A172 (cell line): ENCODE data around the gene GLG1. TPM values are rescaled to one million over a fixed set of nuclear protein-coding genes. Genes with fewer than 3 reads are reported as not detected.
"Not testable (repeated sequence)": the region's sequence is repeated elsewhere in the genome, so short reads cannot be mapped to it uniquely, and the experiment has no call there.

Experiments used
- DNase-seq: peaks from one replicate; pipeline ENCODE4 v3.0.0-alpha.2; 2015; ENCODE audit warnings: low spot score
- total RNA-seq: library from RNA; depleted of rRNA; stranded (reverse); fragments of >200 nt; shearing (Covaris generic); gene quantifications from 2 replicates; pipeline ENCODE4 v1.2.3, GENCODE V29; 2014

The GLG1 gene
- total RNA-seq, 1 experiment from 2014 or later, result 88.7 TPM

DNA sequence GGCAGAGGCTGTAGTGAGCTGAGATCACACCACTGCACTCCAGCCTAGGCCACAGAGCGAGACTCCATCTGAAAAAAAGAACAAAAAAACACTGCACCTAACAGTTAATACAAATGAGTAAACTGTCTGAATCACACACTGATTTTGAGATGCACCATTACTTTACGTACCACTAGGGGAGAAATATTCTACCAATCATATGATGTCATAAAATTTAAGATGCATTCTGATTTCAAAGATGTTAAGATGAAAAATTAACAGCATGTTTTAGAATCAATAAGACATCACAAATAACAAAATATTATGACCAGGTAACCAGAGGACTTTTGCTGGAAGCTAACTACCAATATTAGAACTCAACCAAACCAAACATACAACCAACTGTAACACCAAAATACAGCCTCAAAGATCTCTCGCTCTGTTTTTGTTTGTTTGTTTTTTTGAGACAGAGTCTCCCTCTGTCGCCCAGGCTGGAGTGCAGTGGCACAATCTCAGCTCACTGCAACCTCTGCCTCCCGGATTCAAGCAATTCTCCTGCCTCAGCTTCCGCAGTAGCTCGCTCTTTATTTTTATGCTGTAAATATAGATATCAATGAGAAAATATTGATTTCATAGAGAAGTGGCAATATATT, 31.6 kb downstream of the GLG1 start:
- DNase-seq, result no peak

DNA sequence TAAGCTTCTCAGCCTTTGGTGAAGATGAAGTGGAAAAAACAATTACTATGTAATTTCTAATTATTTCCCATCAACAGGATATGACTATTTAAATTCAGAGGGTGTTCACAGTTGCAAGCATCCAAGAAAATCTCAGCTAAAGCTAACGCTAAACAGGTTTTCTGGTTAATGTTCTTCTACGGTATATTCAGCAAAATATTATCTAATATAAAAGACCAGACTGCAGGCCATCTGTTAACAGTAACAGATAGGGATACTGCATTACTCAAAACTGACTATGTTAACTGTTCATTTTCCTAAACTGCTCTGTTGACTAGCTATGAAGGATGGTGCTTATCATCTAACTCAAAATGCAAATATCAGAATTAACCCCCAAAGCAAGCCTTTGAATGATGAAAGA, 32.8 kb downstream of the GLG1 start:
- DNase-seq, result no peak

- no peak for DNase-seq
Observed at GRCh38 chr16:74573622-74574021, 33.3 kb downstream of the GLG1 start.

GRCh38 chr16:74570412-74571301, 36.3 kb downstream of the GLG1 start:
- DNase-seq, result no peak

- no peak for DNase-seq
Observed at GRCh38 chr16:74568961-74569631, 37.8 kb downstream of the GLG1 start.

- no peak for DNase-seq
Observed at GRCh38 chr16:74567901-74568300, 39.0 kb downstream of the GLG1 start.

GRCh38 chr16:74565378-74565777, 41.5 kb downstream of the GLG1 start:
- no peak for DNase-seq

- no peak for DNase-seq
Observed at GRCh38 chr16:74564451-74564984, 42.4 kb downstream of the GLG1 start.

GRCh38 chr16:74563828-74564263, 43.1 kb downstream of the GLG1 start:
- peak; percentile 71 for DNase-seq

GRCh38 chr16:74562117-74562516, 44.8 kb downstream of the GLG1 start:
- no peak for DNase-seq

DNA sequence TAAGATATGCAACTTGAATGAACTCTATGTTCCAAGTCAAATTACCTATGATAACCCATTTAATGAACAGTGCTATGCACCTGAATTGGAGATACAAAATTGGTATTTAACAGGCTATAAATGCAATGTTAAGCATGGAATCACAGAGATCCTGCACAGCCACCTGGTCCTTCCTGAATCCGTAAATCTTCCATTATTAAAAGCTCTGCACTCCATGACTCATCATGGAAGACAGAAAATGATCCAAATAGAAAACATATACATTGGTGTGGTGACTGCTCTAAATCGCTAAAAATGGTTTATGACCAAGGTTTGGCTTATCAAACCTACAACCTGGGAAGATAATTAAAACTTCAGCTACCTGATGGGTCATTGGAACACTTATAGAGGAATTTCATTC, 45.3 kb downstream of the GLG1 start:
- peak; percentile 26 for DNase-seq

DNA sequence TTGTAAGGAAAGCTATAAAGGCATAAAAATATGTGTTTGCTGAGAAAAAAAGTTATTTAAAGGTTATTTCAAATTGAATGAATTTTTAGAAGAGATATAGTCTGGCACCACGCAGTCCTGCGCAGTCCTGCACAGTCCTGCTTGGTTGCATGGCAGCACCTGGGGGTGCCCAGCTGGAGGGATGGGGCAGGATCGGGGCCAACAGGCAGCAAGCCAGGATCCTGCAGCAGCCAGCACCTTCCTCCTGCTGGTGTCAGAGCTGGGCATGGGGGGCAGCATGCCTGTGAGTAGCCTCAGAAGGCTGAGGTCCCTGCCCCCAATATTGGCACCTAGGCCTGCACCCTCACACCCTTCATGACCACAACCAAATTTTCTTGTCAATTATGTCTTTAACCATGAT, 46.0 kb downstream of the GLG1 start:
- no peak for DNase-seq

- peak; percentile 16 for DNase-seq
Observed at GRCh38 chr16:74558873-74559272, 48.0 kb downstream of the GLG1 start.

GRCh38 chr16:74557275-74557674, 49.6 kb downstream of the GLG1 start:
- no peak for DNase-seq

GRCh38 chr16:74556375-74556922, 50.5 kb downstream of the GLG1 start:
- DNase-seq, result peak; percentile 43

GRCh38 chr16:74552357-74552756, 54.6 kb downstream of the GLG1 start:
- DNase-seq, result not testable (repeated sequence)

DNA sequence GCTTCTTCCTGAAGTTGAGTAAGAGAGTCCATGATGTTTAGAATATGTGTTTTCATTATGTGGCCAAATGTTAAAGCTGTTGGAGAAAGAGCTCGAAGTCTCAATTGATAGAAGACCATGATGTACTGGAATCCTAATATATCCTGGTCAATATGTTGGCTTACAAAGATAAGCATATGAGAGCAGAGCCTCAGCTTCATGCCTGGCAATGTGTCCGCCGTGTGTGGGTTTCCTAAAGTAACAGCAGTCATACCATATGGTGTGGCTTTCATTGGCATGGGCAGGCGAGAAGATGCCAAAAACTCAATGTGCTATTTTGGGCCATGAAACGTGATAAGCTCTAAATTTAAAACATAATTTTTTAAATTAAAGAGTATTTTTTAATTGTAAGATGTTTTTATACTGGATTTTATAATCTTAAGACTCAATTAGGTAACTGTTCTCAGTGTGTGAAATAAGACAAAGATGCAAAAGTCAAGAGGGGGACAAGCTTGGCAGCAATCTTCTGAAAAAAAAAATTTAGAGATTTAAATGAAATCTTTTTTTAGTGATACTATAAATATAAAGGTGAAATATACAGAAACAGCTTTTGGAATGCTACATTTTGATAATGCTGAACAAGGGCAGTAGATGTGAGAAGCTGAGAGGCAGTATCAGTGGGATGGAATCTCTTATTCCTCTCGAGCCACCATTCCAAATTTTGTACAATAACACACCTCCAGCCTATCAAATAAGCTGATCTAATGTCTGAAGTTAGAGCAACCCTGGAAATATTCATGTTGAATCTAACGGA, 56.5 kb downstream of the GLG1 start:
- DNase-seq, result not testable (repeated sequence)

DNA sequence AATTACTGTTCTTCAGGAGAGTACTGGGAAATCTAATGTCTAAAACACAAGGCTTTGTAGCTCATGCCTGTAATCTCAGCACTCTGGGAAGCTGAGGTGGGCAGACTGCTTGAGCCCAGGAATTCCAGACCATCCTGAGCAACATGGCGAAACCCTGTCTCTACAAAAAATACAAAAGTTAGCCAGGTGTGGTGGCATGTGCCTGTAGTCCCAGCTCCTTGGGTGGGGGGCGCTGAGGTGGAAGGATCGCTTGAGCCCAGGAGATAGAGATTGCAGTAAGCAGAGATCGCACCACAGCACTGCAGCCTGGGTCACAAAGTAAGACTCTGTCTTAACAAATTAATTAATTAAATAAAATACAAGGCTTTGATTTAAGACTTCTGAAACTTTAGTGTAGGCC, 60.8 kb downstream of the GLG1 start:
- DNase-seq, result not testable (repeated sequence)

GRCh38 chr16:74542911-74543578, 63.9 kb downstream of the GLG1 start:
- DNase-seq, result not testable (repeated sequence)

DNA sequence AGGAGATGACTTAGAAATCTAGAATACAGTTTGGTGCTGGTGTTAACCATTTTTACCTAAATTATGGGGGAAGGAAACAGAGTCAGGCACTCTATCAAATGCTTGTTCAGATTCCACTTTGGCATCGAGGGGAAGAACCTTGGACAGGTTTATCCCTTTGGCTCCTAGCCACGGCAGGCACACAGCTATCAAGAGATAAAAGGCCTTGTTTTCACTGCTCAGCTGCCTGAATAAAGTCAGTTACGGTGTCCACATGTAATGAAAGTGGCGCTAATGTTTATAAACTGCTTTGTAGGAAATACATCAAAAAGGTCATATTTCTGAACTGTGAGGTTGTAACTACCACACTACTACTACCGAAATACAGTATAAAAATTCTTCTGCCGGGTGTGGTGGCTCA, 66.3 kb downstream of the GLG1 start:
- not testable (repeated sequence) for DNase-seq

GRCh38 chr16:74538801-74539200, 68.1 kb downstream of the GLG1 start:
- DNase-seq, result not testable (repeated sequence)
